Endothelial cell of umbilical vein (primary cell): ENCODE data around the gene PRSS56.

Experiments used
- EZH2 ChIP-seq: IDR thresholded peaks from 2 replicates; pipeline ENCODE4 v1.6.1; 2012; ENCODE audit warnings: borderline replicate concordance, low read depth, mild to moderate bottlenecking, moderate library complexity, low read length, inconsistent platforms; ENCODE audit not compliant: severe bottlenecking
- POLR2AphosphoS5 ChIP-seq: IDR thresholded peaks from 2 replicates; pipeline ENCODE4 v1.6.1; 2012; ENCODE audit warnings: low read depth, mild to moderate bottlenecking, control low read depth, low read length, moderate library complexity; ENCODE audit not compliant: insufficient read depth
- TF ChIP-seq, protein P1 (sequence below), 2 donors: IDR thresholded peaks; 1 replicate in 1 of 2; 2 replicates in 1 of 2; pipeline ENCODE4 v1.5.1; 2011; ENCODE audit warnings: low read length in 2 of 2, mild to moderate bottlenecking in 2 of 2, moderate library complexity in 2 of 2, control low read depth in 1 of 2, inconsistent platforms in 1 of 2, low read depth in 1 of 2; ENCODE audit not compliant: insufficient read depth in 1 of 2; ENCODE audit errors: extremely low read depth in 1 of 2

DNA sequence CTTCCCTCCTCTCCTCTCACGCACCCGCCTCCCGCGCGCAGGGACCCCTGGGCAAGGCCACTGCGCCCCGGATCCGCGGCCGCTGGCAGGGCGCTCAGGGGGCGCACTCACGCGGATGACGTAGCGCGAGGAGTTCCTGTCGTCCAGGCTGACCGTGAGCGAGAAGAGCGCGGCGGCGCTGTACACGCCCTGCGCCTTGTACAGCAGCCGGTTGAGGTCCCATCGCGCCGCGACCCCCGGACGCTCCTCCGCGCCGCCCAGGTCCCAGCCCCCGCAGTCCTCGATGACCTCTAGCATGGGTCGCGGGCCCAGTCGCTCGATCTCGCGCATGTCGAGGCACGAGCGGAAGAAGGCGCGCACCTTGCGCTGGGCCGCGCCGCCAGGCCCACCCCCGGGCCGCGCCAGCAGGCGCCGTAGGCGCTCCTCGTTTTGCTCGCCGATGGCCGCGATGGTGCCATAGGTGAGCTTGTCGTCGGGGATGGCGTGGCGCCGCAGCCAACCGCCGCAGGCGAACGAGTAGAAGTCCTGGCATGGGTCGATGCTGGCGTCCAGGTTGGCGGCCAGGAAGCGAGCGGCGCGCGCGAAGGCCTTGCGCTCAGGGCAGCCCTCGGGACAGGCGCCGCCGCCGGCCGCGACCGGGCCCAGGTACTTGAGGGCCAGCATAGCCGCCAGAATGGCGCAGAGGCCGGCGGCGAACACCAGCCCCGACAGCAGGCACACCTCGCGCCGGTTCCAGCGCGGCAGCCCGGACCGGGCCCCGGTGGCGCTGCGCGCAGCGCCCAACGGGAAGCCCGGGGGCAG lies 34.2 kb upstream of the PRSS56 start:
- TF ChIP-seq, protein P1, sequence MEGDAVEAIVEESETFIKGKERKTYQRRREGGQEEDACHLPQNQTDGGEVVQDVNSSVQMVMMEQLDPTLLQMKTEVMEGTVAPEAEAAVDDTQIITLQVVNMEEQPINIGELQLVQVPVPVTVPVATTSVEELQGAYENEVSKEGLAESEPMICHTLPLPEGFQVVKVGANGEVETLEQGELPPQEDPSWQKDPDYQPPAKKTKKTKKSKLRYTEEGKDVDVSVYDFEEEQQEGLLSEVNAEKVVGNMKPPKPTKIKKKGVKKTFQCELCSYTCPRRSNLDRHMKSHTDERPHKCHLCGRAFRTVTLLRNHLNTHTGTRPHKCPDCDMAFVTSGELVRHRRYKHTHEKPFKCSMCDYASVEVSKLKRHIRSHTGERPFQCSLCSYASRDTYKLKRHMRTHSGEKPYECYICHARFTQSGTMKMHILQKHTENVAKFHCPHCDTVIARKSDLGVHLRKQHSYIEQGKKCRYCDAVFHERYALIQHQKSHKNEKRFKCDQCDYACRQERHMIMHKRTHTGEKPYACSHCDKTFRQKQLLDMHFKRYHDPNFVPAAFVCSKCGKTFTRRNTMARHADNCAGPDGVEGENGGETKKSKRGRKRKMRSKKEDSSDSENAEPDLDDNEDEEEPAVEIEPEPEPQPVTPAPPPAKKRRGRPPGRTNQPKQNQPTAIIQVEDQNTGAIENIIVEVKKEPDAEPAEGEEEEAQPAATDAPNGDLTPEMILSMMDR (IDR thresholded peaks at IDR 0.05; ENCODE audit: extremely low read depth in 1 of 2, insufficient read depth in 1 of 2, low read depth in 1 of 2, low read length in 2 of 2): no peak
- TF ChIP-seq EZH2 (peak; percentile 88), POLR2AphosphoS5 (no peak)
